HCT116 (cell line): ENCODE data around the gene HYLS1.

Experiments used
- CEBPB ChIP-seq: IDR thresholded peaks from 2 replicates; pipeline ENCODE4 v1.6.1; 2012; ENCODE audit warnings: low read depth
- CTCF ChIP-seq, 3 experiments: fragments of 200-600 bp in 1 of 3; sonication (generic) in 1 of 3; IDR thresholded peaks in 2 of 3; conservative IDR thresholded peaks in 1 of 3; 2 replicates each; pipeline ENCODE4 v1.5.1; 2012 to 2017; ENCODE audit warnings: low read depth in 2 of 3, low read length in 2 of 3, antibody characterized with exemption in 1 of 3, borderline replicate concordance in 1 of 3, control low read depth in 1 of 3, mild to moderate bottlenecking in 1 of 3, mixed read lengths in 1 of 3, mixed run types in 1 of 3, moderate library complexity in 1 of 3; ENCODE audit not compliant: insufficient read depth in 1 of 3
- EZH2 ChIP-seq: fragments of 200-600 bp; sonication (generic); IDR thresholded peaks from 2 replicates; pipeline ENCODE4 v1.6.1; 2017; ENCODE audit warnings: antibody characterized with exemption, mixed run types
- EZH2phosphoT487 ChIP-seq: fragments of 200-600 bp; IDR thresholded peaks from 2 replicates; pipeline ENCODE4 v1.6.1; 2018; ENCODE audit warnings: antibody characterized with exemption, borderline replicate concordance
- MAX ChIP-seq: IDR thresholded peaks from 2 replicates; pipeline ENCODE4 v1.6.1; 2012
- POLR2A ChIP-seq: IDR thresholded peaks from 2 replicates; pipeline ENCODE4 v1.7.0; 2011; ENCODE audit warnings: borderline replicate concordance; ENCODE audit not compliant: insufficient read depth, insufficient read length; ENCODE audit errors: extremely low read depth
- POLR2AphosphoS5 ChIP-seq: IDR thresholded peaks from 2 replicates; pipeline ENCODE4 v1.6.1; 2011; ENCODE audit warnings: mild to moderate bottlenecking, low read depth, low read length, moderate library complexity
- RAD21 ChIP-seq: IDR thresholded peaks from 2 replicates; pipeline ENCODE4 v1.6.1; 2012; ENCODE audit warnings: low read depth, mild to moderate bottlenecking
- TCF7L2 ChIP-seq: IDR thresholded peaks from 2 replicates; pipeline ENCODE4 v1.7.0; 2011; ENCODE audit warnings: borderline replicate concordance, inconsistent platforms; ENCODE audit not compliant: insufficient read depth, insufficient read length; ENCODE audit errors: extremely low read depth
- ZNF274 ChIP-seq: fragments of 200-500 bp; sonication (Bioruptor generic); IDR thresholded peaks from 2 replicates; pipeline ENCODE4 v1.6.1; 2014; ENCODE audit warnings: mild to moderate bottlenecking, low read depth, low read length, inconsistent platforms
- TF ChIP-seq, protein P1 (sequence below): IDR thresholded peaks from 2 replicates; pipeline ENCODE4 v1.6.1; 2012; ENCODE audit warnings: low read depth
- TF ChIP-seq, protein P2 (sequence below): IDR thresholded peaks from 2 replicates; pipeline ENCODE4 v1.6.1; 2011; ENCODE audit warnings: mild to moderate bottlenecking, low read length, moderate library complexity; ENCODE audit not compliant: insufficient replicate concordance; ENCODE audit errors: extremely low read depth

GRCh38 chr11:125941267-125941618 lies 53.8 kb downstream of the HYLS1 start:
- TF ChIP-seq, protein P1, sequence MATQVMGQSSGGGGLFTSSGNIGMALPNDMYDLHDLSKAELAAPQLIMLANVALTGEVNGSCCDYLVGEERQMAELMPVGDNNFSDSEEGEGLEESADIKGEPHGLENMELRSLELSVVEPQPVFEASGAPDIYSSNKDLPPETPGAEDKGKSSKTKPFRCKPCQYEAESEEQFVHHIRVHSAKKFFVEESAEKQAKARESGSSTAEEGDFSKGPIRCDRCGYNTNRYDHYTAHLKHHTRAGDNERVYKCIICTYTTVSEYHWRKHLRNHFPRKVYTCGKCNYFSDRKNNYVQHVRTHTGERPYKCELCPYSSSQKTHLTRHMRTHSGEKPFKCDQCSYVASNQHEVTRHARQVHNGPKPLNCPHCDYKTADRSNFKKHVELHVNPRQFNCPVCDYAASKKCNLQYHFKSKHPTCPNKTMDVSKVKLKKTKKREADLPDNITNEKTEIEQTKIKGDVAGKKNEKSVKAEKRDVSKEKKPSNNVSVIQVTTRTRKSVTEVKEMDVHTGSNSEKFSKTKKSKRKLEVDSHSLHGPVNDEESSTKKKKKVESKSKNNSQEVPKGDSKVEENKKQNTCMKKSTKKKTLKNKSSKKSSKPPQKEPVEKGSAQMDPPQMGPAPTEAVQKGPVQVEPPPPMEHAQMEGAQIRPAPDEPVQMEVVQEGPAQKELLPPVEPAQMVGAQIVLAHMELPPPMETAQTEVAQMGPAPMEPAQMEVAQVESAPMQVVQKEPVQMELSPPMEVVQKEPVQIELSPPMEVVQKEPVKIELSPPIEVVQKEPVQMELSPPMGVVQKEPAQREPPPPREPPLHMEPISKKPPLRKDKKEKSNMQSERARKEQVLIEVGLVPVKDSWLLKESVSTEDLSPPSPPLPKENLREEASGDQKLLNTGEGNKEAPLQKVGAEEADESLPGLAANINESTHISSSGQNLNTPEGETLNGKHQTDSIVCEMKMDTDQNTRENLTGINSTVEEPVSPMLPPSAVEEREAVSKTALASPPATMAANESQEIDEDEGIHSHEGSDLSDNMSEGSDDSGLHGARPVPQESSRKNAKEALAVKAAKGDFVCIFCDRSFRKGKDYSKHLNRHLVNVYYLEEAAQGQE = no peak
- TF ChIP-seq ZNF274 (no peak), POLR2A (no peak), CTCF (IDR thresholded peaks at IDR 0.05 in 2 of 3, conservative IDR thresholded peaks at IDR 0.05 in 1 of 3; ENCODE audit: borderline replicate concordance in 1 of 3, insufficient read depth in 1 of 3, low read depth in 2 of 3, low read length in 2 of 3) (no peak), TCF7L2 (no peak), POLR2AphosphoS5 (no peak), EZH2 (no peak), EZH2phosphoT487 (no peak), RAD21 (no peak), MAX (no peak), CEBPB (no peak)
- TF ChIP-seq, protein P2, sequence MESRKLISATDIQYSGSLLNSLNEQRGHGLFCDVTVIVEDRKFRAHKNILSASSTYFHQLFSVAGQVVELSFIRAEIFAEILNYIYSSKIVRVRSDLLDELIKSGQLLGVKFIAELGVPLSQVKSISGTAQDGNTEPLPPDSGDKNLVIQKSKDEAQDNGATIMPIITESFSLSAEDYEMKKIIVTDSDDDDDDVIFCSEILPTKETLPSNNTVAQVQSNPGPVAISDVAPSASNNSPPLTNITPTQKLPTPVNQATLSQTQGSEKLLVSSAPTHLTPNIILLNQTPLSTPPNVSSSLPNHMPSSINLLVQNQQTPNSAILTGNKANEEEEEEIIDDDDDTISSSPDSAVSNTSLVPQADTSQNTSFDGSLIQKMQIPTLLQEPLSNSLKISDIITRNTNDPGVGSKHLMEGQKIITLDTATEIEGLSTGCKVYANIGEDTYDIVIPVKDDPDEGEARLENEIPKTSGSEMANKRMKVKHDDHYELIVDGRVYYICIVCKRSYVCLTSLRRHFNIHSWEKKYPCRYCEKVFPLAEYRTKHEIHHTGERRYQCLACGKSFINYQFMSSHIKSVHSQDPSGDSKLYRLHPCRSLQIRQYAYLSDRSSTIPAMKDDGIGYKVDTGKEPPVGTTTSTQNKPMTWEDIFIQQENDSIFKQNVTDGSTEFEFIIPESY = no peak
